Measurements from ENCODE around the gene SNX5.

DNA sequence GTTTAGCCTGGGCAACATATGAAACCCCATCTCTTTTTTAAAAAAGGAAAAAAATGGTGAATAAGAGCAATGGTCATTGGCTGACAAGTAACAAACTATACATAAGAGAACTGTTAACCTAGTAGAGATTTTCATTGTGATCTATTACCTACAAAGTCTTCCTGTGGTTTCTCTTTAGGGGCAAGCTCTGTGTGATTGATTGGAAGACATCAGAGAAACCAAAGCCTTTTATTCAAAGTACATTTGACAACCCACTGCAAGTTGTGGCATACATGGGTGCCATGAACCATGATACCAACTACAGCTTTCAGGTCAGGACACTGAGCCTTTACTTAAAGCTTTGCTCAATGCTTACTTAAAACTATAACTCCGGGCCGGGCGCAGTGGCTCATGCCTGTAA, 19.4 kb upstream of the SNX5 start:
- TF ChIP-seq, protein P1, sequence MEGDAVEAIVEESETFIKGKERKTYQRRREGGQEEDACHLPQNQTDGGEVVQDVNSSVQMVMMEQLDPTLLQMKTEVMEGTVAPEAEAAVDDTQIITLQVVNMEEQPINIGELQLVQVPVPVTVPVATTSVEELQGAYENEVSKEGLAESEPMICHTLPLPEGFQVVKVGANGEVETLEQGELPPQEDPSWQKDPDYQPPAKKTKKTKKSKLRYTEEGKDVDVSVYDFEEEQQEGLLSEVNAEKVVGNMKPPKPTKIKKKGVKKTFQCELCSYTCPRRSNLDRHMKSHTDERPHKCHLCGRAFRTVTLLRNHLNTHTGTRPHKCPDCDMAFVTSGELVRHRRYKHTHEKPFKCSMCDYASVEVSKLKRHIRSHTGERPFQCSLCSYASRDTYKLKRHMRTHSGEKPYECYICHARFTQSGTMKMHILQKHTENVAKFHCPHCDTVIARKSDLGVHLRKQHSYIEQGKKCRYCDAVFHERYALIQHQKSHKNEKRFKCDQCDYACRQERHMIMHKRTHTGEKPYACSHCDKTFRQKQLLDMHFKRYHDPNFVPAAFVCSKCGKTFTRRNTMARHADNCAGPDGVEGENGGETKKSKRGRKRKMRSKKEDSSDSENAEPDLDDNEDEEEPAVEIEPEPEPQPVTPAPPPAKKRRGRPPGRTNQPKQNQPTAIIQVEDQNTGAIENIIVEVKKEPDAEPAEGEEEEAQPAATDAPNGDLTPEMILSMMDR (conservative IDR thresholded peaks at IDR 0.05 in 1 of 2, IDR thresholded peaks at IDR 0.05 in 1 of 2; ENCODE audit: extremely low read depth in 1 of 2, insufficient read depth in 1 of 2, low read depth in 1 of 2, low read length in 2 of 2), result no peak
- no peak for TF ChIP-seq EZH2 (IDR thresholded peaks at IDR 0.05; ENCODE audit: borderline replicate concordance, low read length)

Measured in mammary epithelial cell (primary cell).